Ishikawa (cell line): ENCODE data around the gene CPED1.

Experiments used
- MAX ChIP-seq: IDR thresholded peaks from 2 replicates; pipeline ENCODE4 v1.6.1; 2012
- TAF1 ChIP-seq: IDR thresholded peaks from 2 replicates; pipeline ENCODE4 v1.6.1; 2012; ENCODE audit warnings: low read depth, mild to moderate bottlenecking

GRCh38 chr7:121012919-121013318 lies 24.4 kb downstream of the CPED1 start:
- TF ChIP-seq MAX (no peak), TAF1 (no peak)
